GM18951 (cell line): ENCODE measurements around the gene TAF8.
"Not testable (repeated sequence)": the region's sequence is repeated elsewhere in the genome, so short reads cannot be mapped to it uniquely, and the experiment has no call there.

ENCODE experiments used
- POLR2A ChIP-seq: IDR thresholded peaks from 4 replicates; pipeline ENCODE4 v1.6.1; 2011; ENCODE audit warnings: mild to moderate bottlenecking; ENCODE audit not compliant: insufficient read length, insufficient read depth; ENCODE audit errors: extremely low read depth
- in situ Hi-C: fragments of 300-500 bp; cut with MboI; formaldehyde crosslinking; loops from one replicate; pipeline ENCODE4 v1.12.0; 2022; ENCODE audit warnings: low sequenced_read_pairs, mixed read lengths, inconsistent platforms; ENCODE audit not compliant: unreplicated experiment

The TAF8 gene

GRCh38 chr6:42050297-42051267 is at the start of gene TAF8:
Gene TAF8, plus strand, starts transcription at chr6:42050524. Its CDS starts 18 bp downstream, at chr6:42050542.
- in situ Hi-C loops = no loop called here
- peak; percentile 99 for TF ChIP-seq POLR2A

- in situ Hi-C loops = no loop called here
- no peak for TF ChIP-seq POLR2A
Measured at GRCh38 chr6:42001506-42001905, 48.8 kb upstream of the TAF8 start.

- in situ Hi-C loops = not testable (repeated sequence)
Measured at GRCh38 chr6:42003658-42004057, 46.7 kb upstream of the TAF8 start.

- no peak for TF ChIP-seq POLR2A
- in situ Hi-C loops = no loop called here
Measured at GRCh38 chr6:42007286-42008137, 42.8 kb upstream of the TAF8 start.

- in situ Hi-C loops = not testable (repeated sequence)
Measured at GRCh38 chr6:42008138-42008528, 42.2 kb upstream of the TAF8 start.

- in situ Hi-C loops = no loop called here
Measured at GRCh38 chr6:42009844-42010184, 40.5 kb upstream of the TAF8 start.

GRCh38 chr6:42010185-42010891 is 40.0 kb upstream of the TAF8 start:
- TF ChIP-seq POLR2A = peak; percentile 15
- in situ Hi-C loops = no loop called here

More at GRCh38 chr6:42009844-42010184, 40.5 kb upstream of the TAF8 start:
- no peak for TF ChIP-seq POLR2A

GRCh38 chr6:42010909-42011308 is 39.4 kb upstream of the TAF8 start:
- in situ Hi-C loops = no loop called here
- TF ChIP-seq POLR2A = no peak

GRCh38 chr6:42012501-42013133 is 37.7 kb upstream of the TAF8 start:
- in situ Hi-C loops = no loop called here
- TF ChIP-seq POLR2A = no peak

- in situ Hi-C loops = no loop called here
- no peak for TF ChIP-seq POLR2A
Measured at GRCh38 chr6:42013134-42013516, 37.2 kb upstream of the TAF8 start.

- no peak for TF ChIP-seq POLR2A
- in situ Hi-C loops = no loop called here
Measured at GRCh38 chr6:42017021-42017643, 33.2 kb upstream of the TAF8 start.

GRCh38 chr6:42020967-42021366 is 29.4 kb upstream of the TAF8 start:
- no peak for TF ChIP-seq POLR2A
- in situ Hi-C loops = no loop called here
